ENCODE data around the gene NEK3.
"Not testable (repeated sequence)": the region's sequence is repeated elsewhere in the genome, so short reads cannot be mapped to it uniquely, and the experiment has no call there.

The NEK3 gene

DNA sequence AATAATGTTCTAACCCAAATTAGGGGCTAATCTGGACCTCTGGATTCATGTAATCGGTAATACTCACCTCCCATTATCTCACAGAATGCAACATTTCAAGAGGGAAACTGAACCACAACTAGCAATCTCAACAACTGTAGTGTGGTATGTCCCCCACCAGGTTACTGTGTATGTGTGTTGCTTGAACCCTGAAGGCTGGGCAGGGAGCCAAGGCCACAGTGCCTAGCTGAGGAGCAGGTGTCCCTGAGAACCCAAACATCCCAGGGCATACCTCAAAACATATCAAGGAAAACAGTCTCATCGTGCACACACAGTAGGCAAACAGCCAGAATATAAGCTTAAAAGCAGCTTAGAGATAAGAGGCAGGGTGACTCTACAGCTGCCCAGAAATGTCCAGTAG is 20.5 kb upstream of the NEK3 start:
- H3K36me3 ChIP-seq, result peaks cover 8% of the 10 kb centered on the region
- H3K9me3 ChIP-seq, result no peaks in the 10 kb centered on the region
- no peak overlapping the region for H3K4me3 ChIP-seq (ENCODE audit: low read depth in 1 of 2, low read length in 1 of 2)
- TF ChIP-seq, protein P1, sequence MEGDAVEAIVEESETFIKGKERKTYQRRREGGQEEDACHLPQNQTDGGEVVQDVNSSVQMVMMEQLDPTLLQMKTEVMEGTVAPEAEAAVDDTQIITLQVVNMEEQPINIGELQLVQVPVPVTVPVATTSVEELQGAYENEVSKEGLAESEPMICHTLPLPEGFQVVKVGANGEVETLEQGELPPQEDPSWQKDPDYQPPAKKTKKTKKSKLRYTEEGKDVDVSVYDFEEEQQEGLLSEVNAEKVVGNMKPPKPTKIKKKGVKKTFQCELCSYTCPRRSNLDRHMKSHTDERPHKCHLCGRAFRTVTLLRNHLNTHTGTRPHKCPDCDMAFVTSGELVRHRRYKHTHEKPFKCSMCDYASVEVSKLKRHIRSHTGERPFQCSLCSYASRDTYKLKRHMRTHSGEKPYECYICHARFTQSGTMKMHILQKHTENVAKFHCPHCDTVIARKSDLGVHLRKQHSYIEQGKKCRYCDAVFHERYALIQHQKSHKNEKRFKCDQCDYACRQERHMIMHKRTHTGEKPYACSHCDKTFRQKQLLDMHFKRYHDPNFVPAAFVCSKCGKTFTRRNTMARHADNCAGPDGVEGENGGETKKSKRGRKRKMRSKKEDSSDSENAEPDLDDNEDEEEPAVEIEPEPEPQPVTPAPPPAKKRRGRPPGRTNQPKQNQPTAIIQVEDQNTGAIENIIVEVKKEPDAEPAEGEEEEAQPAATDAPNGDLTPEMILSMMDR (IDR thresholded peaks at IDR 0.05), result no peak
- H3K27ac ChIP-seq, result no peak overlapping the region
- H3K27me3 ChIP-seq, result no peaks in the 10 kb centered on the region
- H3K4me1 ChIP-seq (ENCODE audit: control insufficient read depth in 1 of 2, insufficient read depth in 1 of 2, low read depth in 1 of 2, low read length in 1 of 2), result no peaks in the 10 kb centered on the region

DNA sequence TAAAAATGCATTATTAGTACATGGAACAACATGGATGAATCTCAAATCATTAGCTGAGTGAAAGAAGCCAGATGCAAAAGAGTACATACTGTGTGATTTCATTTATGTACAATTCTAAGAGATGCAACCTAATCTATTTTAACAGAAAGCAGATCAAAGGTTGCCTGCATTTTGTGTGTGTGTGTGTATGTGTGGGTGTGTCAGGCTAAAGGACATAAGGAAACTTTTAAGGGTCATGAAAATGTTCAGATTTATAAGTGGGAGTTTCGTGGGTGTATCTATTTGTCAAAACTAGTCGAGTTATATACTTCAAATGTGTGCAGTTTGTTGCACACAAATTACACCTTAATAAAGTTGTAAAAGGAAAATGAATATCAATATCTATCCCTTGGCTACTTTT is 17.9 kb upstream of the NEK3 start:
- Histone ChIP-seq H3K4me1 (ENCODE audit: control insufficient read depth in 1 of 2, insufficient read depth in 1 of 2, low read depth in 1 of 2, low read length in 1 of 2) (no peaks in the 10 kb centered on the region), H3K27ac (no peak overlapping the region), H3K9me3 (no peaks in the 10 kb centered on the region), H3K27me3 (no peaks in the 10 kb centered on the region), H3K36me3 (peaks cover 8% of the 10 kb centered on the region), H3K4me3 (ENCODE audit: low read depth in 1 of 2, low read length in 1 of 2) (no peak overlapping the region)
- TF ChIP-seq, protein P1 (IDR thresholded peaks at IDR 0.05), result no peak

DNA sequence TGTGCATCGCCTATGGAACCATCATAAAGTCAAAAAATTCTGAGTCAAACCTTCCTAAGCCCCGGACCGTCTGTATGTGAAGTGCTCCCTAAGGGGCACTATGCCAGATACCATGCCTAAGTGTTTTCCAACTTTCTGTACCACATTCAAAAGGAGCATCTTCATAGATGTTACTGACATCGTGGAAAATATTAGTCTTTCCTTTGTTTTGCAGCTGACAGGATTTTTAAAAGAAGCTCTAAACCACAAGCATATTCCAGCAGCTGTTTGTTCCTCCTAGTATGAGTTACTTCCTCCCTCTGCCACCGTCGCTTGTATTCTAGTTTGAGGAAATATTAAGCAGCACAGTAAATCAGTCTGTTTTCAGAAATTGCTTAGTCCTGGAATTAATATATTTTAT is 14.6 kb upstream of the NEK3 start:
- not testable (repeated sequence) for H3K4me3 ChIP-seq (ENCODE audit: low read depth in 1 of 2, low read length in 1 of 2); H3K4me1 ChIP-seq (ENCODE audit: control insufficient read depth in 1 of 2, insufficient read depth in 1 of 2, low read depth in 1 of 2, low read length in 1 of 2); H3K27me3 ChIP-seq; H3K9me3 ChIP-seq; H3K27ac ChIP-seq
- H3K36me3 ChIP-seq, result peaks cover 15% of the 10 kb centered on the region

DNA sequence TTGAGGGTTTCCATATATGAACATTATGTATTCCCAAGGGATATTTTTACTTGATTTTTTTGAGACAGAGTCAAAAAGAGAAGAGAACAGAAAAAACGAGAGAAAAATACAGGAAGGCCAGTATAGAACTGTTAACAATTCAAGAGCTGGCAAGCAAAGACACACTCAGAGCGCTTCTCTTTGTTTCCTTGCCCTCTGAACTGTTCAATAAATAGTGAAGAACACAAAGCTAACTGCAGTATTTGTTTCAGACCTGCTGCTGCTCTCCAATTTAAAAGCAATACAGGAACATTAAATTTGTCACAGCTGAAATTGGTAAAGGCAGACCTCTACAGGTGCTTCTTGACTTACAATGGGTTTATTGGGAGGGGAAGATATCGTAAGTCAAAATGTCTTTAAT is 14.0 kb upstream of the NEK3 start:
- H3K27me3 ChIP-seq, result no peaks in the 10 kb centered on the region
- no peaks in the 10 kb centered on the region for H3K4me1 ChIP-seq (ENCODE audit: control insufficient read depth in 1 of 2, insufficient read depth in 1 of 2, low read depth in 1 of 2, low read length in 1 of 2)
- H3K9me3 ChIP-seq, result no peaks in the 10 kb centered on the region
- TF ChIP-seq, protein P1 (IDR thresholded peaks at IDR 0.05), result no peak
- H3K4me3 ChIP-seq (ENCODE audit: low read depth in 1 of 2, low read length in 1 of 2), result no peak overlapping the region
- H3K27ac ChIP-seq, result no peak overlapping the region
- H3K36me3 ChIP-seq, result peaks cover 15% of the 10 kb centered on the region

DNA sequence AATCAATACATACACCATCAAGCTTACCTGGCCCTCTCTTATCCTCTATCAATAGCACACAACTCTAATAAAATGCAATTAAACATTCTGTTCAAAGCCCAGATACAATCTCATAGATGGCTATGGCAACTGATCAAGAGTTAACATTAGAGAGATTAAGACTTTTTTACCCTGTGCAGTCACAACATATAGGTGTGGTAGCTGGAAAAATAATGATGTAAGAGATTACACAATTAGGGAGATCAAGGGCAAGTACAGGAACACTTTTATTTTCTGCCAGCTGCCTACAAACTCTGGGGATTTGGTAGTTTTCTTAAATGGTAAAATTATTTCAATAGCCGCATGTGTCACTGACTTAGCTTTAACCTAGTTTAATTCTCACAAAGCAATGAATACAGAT is 12.3 kb upstream of the NEK3 start:
- peaks cover 21% of the 10 kb centered on the region for H3K36me3 ChIP-seq
- not testable (repeated sequence) for H3K27me3 ChIP-seq; H3K27ac ChIP-seq; H3K9me3 ChIP-seq; H3K4me3 ChIP-seq (ENCODE audit: low read depth in 1 of 2, low read length in 1 of 2); H3K4me1 ChIP-seq (ENCODE audit: control insufficient read depth in 1 of 2, insufficient read depth in 1 of 2, low read depth in 1 of 2, low read length in 1 of 2)

DNA sequence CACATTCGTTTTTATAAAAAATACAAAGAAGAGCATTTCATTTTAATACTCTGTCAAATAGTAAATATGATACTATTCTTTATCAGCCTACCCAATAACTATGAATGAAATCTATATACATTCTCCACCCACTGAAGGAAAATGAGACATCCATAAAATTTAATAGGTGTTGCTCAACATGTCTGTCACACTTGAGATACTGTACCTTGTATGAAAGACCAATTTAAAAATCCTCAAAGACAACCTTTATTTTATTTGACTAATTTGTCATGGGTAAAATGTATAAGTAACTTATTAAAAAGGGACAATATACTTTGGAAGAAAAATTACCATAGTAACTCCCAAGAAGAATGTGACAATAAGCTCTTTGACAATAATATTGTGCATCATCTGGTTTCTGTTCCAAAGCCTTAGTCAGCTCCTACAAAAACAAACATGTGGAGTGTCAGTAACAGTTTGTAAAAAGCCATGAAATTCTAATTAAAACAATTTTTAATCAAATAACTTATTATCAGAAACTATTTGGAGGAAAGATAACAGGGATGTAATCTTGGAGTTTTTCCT is 11.5 kb upstream of the NEK3 start:
- not testable (repeated sequence) for H3K4me3 ChIP-seq (ENCODE audit: low read depth in 1 of 2, low read length in 1 of 2)
- H3K36me3 ChIP-seq, result peaks cover 21% of the 10 kb centered on the region

DNA sequence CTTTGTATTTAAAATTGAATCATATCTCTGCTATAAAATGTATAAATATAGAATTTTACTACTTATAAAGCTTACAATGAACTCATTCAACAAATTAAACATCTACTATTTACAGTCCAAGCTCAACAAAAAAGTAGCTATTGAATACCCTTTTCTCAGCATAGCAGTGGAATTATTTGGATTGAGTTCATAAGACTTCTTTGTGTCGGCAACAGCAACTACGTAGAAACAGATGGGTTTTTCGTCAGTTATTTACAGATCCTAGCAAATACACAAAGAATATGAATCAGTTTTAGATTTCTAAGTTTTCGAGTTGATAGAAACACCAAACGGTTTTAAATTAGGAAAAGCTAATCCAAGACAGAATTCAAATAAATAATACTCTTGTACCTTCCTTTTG is 10.4 kb upstream of the NEK3 start:
- no peak overlapping the region for H3K27ac ChIP-seq
- H3K9me3 ChIP-seq, result no peaks in the 10 kb centered on the region
- peaks cover 21% of the 10 kb centered on the region for H3K36me3 ChIP-seq
- no peaks in the 10 kb centered on the region for H3K4me1 ChIP-seq (ENCODE audit: control insufficient read depth in 1 of 2, insufficient read depth in 1 of 2, low read depth in 1 of 2, low read length in 1 of 2)
- TF ChIP-seq, protein P1 (IDR thresholded peaks at IDR 0.05), result no peak
- H3K27me3 ChIP-seq, result no peaks in the 10 kb centered on the region
- H3K4me3 ChIP-seq (ENCODE audit: low read depth in 1 of 2, low read length in 1 of 2), result no peak overlapping the region

More for the DNA sequence above, 11.5 kb upstream of the NEK3 start:
- not testable (repeated sequence) for H3K4me1 ChIP-seq (ENCODE audit: control insufficient read depth in 1 of 2, insufficient read depth in 1 of 2, low read depth in 1 of 2, low read length in 1 of 2); H3K27ac ChIP-seq; H3K9me3 ChIP-seq; H3K27me3 ChIP-seq
